ENCODE measurements around the gene LAMA4.

DNA sequence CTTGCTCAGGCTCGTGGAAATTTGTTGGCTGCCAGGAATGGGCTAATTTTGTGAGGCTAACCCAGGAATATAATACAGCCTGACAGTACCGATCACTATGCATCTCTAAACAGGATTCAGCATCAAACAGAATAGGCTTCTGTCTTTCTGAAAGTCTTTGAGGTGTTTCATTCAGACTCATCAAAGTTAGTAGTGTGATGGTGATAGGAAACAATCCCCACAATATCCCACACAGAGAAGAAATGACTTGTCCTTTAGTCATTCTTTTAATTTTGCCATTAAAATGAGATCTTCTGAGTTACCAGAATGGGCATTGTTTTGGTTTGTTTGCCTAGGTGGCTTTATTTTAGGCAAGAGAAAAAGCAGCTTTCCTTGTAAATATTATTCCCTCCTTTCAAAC is 112.7 kb downstream of the LAMA4 start:
- TF ChIP-seq, protein P1, sequence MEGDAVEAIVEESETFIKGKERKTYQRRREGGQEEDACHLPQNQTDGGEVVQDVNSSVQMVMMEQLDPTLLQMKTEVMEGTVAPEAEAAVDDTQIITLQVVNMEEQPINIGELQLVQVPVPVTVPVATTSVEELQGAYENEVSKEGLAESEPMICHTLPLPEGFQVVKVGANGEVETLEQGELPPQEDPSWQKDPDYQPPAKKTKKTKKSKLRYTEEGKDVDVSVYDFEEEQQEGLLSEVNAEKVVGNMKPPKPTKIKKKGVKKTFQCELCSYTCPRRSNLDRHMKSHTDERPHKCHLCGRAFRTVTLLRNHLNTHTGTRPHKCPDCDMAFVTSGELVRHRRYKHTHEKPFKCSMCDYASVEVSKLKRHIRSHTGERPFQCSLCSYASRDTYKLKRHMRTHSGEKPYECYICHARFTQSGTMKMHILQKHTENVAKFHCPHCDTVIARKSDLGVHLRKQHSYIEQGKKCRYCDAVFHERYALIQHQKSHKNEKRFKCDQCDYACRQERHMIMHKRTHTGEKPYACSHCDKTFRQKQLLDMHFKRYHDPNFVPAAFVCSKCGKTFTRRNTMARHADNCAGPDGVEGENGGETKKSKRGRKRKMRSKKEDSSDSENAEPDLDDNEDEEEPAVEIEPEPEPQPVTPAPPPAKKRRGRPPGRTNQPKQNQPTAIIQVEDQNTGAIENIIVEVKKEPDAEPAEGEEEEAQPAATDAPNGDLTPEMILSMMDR (conservative IDR thresholded peaks at IDR 0.05), result no peak
- no peak for TF ChIP-seq EZH2 (IDR thresholded peaks at IDR 0.05; ENCODE audit: low read depth)

Measured in PC-9 (cell line).